Mesodermal cell (in vitro differentiated cells): Measurements from ENCODE around the gene CRIM1.

Experiments
- H3K27ac ChIP-seq: 2 replicates; pipeline ENCODE4 v1.7.0; 2013; ENCODE audit warnings: mild to moderate bottlenecking, low read depth, low read length, moderate library complexity; ENCODE audit not compliant: severe bottlenecking
- H3K36me3 ChIP-seq: 2 replicates; pipeline ENCODE4 v1.7.1; 2013; ENCODE audit warnings: mild to moderate bottlenecking, low read length, moderate library complexity; ENCODE audit not compliant: control insufficient read depth, insufficient read depth
- H3K4me1 ChIP-seq: one replicate; pipeline ENCODE4 v1.7.1; 2013; ENCODE audit warnings: mild to moderate bottlenecking, low read length; ENCODE audit not compliant: insufficient read depth, control insufficient read depth, poor library complexity, severe bottlenecking
- H3K4me3 ChIP-seq: 2 replicates; pipeline ENCODE4 v1.7.0; 2013; ENCODE audit warnings: low read length, control low read depth, mild to moderate bottlenecking; ENCODE audit not compliant: insufficient read depth, poor library complexity, severe bottlenecking; ENCODE audit errors: extremely low read depth
- H3K9me3 ChIP-seq: 2 replicates; pipeline ENCODE4 v1.7.1; 2013; ENCODE audit warnings: mild to moderate bottlenecking, low read length, moderate library complexity; ENCODE audit not compliant: control insufficient read depth
- WGBS, 2 experiments: methylation state at CpG; one replicate each; pipeline ENCODE4 v1.1.5; 2013; ENCODE audit warnings: missing lambda C conversion rate in 2 of 2; ENCODE audit not compliant: insufficient coverage in 2 of 2; 5-methylcytosine and 5-hydroxymethylcytosine counted together

CRIM1 gene

GRCh38 chr2:36520431-36520830 lies 164.9 kb downstream of the CRIM1 start:
- 86 to 100% methylated on average over 1 of the region's 4 CpGs for WGBS, 2 experiments

GRCh38 chr2:36523153-36523552 lies 167.6 kb downstream of the CRIM1 start:
- peaks cover 9% of the 10 kb centered on the region for H3K4me1 ChIP-seq
- WGBS, 2 experiments = 97 to 100% methylated on average over 2 to 4 of the region's 4 CpGs
- H3K36me3 ChIP-seq = peaks cover 83% of the 10 kb centered on the region
- no peak overlapping the region for H3K27ac ChIP-seq
- no peak overlapping the region for H3K4me3 ChIP-seq
- H3K9me3 ChIP-seq = no peaks in the 10 kb centered on the region

More at GRCh38 chr2:36520431-36520830, 164.9 kb downstream of the CRIM1 start:
- no peak overlapping the region for H3K27ac ChIP-seq
- H3K4me1 ChIP-seq = peaks cover 5% of the 10 kb centered on the region
- peaks cover 91% of the 10 kb centered on the region for H3K36me3 ChIP-seq
- H3K4me3 ChIP-seq = no peak overlapping the region
- H3K9me3 ChIP-seq = no peaks in the 10 kb centered on the region

DNA sequence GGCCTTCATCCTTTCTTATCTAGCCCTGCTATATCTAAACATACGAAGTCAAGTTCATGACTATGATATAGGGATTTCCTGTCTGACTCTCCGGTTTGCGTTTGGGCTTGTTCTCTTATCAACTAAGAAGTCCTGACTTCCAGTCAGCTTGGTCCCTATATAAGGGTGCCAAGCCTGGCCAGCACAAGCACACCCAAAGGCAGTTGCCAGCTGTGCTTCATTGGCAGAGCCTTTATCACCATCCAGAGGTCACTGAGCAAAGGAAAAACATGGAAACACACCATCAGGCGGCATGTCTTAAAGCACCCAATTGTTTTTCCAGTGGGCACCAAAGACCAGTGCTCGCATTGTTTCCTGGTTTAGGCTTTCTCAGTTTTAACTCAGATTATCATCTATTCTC lies 169.7 kb downstream of the CRIM1 start:
- no peaks in the 10 kb centered on the region for H3K9me3 ChIP-seq
- H3K36me3 ChIP-seq = peaks cover 82% of the 10 kb centered on the region
- H3K27ac ChIP-seq = no peak overlapping the region
- no peak overlapping the region for H3K4me3 ChIP-seq
- 94 to 97% methylated on average over 3 to 4 of the region's 5 CpGs for WGBS, 2 experiments
- H3K4me1 ChIP-seq = peaks cover 14% of the 10 kb centered on the region

DNA sequence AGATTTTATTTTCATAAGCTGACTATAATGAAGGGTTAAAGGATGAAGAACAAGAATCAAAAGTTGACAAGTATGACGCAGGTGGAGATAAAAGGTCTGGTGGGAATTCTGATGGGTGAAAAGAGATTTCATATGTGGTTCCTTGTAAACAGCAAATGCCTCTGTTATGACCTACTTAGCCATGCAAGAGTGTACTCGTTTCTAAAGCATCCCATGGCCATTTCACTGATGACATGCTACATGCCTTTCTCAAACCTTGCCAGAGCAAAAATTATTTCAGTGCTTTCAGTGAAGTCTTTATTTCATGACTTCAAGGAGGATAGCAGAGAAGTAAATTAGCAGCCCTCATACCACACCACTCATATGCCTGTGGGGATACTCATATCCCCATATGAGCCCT lies 170.6 kb downstream of the CRIM1 start:
- 94 to 100% methylated on average over 1 to 2 of the region's 2 CpGs for WGBS, 2 experiments
- H3K9me3 ChIP-seq = no peaks in the 10 kb centered on the region
- no peak overlapping the region for H3K4me3 ChIP-seq
- peaks cover 14% of the 10 kb centered on the region for H3K4me1 ChIP-seq
- no peak overlapping the region for H3K27ac ChIP-seq
- peaks cover 82% of the 10 kb centered on the region for H3K36me3 ChIP-seq

- WGBS, 2 experiments = 94 to 100% methylated on average over 3 of the region's 4 CpGs
- no peak overlapping the region for H3K27ac ChIP-seq
- peaks cover 83% of the 10 kb centered on the region for H3K36me3 ChIP-seq
Measured at GRCh38 chr2:36528274-36528673, 172.7 kb downstream of the CRIM1 start.

GRCh38 chr2:36528766-36529392 lies 173.3 kb downstream of the CRIM1 start:
- H3K4me3 ChIP-seq = no peak overlapping the region
- no peak overlapping the region for H3K27ac ChIP-seq
- H3K9me3 ChIP-seq = no peaks in the 10 kb centered on the region
- H3K36me3 ChIP-seq = peaks cover 80% of the 10 kb centered on the region
- peaks cover 14% of the 10 kb centered on the region for H3K4me1 ChIP-seq
- 95 to 100% methylated on average over 6 to 7 of the region's 7 CpGs for WGBS, 2 experiments

More at GRCh38 chr2:36528274-36528673, 172.7 kb downstream of the CRIM1 start:
- peaks cover 14% of the 10 kb centered on the region for H3K4me1 ChIP-seq
- no peak overlapping the region for H3K4me3 ChIP-seq
- no peaks in the 10 kb centered on the region for H3K9me3 ChIP-seq

DNA sequence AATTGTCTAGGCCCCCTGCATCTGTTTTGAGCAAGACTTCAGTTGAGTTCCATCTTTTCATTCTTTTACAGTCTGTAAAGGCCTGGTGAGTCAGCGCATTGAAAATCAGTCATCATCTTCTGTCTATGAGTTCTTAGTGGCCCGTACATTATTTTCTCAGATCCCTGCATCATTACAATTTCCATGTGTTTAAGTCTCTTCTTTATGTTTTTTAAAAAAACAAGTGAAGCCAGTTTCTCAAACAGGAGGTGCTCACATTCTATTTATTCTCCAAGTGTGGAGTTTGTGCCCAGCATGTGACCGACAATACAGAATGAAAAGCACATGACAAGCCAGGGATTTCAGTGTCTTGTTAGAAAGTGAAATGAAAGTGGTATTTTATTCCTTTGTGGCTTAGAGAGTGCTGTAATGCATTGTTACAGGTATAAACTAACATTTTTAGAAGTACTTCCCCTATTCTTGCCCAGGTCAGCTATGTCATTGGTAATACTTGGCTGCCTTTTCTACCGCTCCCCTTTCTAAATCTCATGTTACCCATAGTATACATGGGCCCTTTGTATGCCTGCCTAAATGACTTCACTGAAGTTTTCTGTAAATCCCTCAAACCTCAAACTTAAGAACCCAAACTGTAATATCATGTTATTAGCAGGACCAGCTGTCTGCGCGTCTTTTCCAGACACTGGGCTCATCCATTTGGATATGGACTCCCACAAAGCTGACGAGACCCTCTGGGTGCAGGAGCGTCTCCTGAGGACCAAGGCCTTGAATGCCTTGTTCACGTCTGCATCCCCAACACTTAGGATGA lies 174.8 kb downstream of the CRIM1 start:
- H3K9me3 ChIP-seq = no peaks in the 10 kb centered on the region
- WGBS, 2 experiments = 95 to 100% methylated on average over 7 of the region's 9 CpGs
- H3K27ac ChIP-seq = peak overlapping the region; percentile 32
- no peak overlapping the region for H3K4me3 ChIP-seq
- peaks cover 10% of the 10 kb centered on the region for H3K4me1 ChIP-seq
- peaks cover 71% of the 10 kb centered on the region for H3K36me3 ChIP-seq

GRCh38 chr2:36530983-36531354 lies 175.4 kb downstream of the CRIM1 start:
- H3K4me1 ChIP-seq = peaks cover 6% of the 10 kb centered on the region
- H3K36me3 ChIP-seq = peaks cover 74% of the 10 kb centered on the region
- WGBS, 2 experiments = 80% methylated on average over 1 of the region's 3 CpGs; no CpG with 5 or more reads in 1 of the 2 experiments
- no peak overlapping the region for H3K4me3 ChIP-seq
- peak overlapping the region; percentile 50 for H3K27ac ChIP-seq
- no peaks in the 10 kb centered on the region for H3K9me3 ChIP-seq

DNA sequence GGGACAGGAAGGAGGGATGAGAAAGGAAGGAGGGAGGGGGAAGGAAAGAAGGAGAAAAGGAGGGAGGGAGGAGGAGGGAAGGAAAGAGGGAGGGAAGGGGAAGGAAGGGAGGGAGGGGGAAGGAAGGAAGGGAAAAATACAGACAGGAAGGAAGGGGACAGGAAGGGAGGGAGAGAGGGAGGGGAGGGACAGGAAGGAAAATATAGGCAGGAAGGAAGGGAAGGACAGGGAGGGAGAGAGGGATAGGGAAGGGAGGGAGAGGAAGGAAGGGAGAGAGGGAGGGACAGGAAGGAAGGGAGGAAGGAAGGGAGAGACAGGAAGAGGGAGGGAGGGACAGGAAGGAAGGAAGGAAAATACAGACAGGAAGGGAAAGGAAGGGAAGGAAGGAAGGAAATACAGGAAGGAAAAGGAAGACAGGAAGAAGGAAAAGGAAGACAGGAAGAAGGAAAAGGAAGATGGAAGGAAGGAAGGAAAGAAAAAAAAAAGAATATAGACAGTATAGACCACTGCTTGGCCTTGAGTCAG lies 178.8 kb downstream of the CRIM1 start:
- H3K27ac ChIP-seq = peak overlapping the region; percentile 3
- H3K36me3 ChIP-seq = peaks cover 82% of the 10 kb centered on the region
- H3K4me1 ChIP-seq = peaks cover 10% of the 10 kb centered on the region
- no peak overlapping the region for H3K4me3 ChIP-seq
- H3K9me3 ChIP-seq = no peaks in the 10 kb centered on the region

- Histone ChIP-seq H3K27ac (no peak overlapping the region), H3K9me3 (no peaks in the 10 kb centered on the region), H3K36me3 (peaks cover 82% of the 10 kb centered on the region), H3K4me3 (no peak overlapping the region), H3K4me1 (peaks cover 9% of the 10 kb centered on the region)
- 90 to 93% methylated on average over 2 of the region's 2 CpGs for WGBS, 2 experiments
Measured at GRCh38 chr2:36535099-36535498, 179.5 kb downstream of the CRIM1 start.

DNA sequence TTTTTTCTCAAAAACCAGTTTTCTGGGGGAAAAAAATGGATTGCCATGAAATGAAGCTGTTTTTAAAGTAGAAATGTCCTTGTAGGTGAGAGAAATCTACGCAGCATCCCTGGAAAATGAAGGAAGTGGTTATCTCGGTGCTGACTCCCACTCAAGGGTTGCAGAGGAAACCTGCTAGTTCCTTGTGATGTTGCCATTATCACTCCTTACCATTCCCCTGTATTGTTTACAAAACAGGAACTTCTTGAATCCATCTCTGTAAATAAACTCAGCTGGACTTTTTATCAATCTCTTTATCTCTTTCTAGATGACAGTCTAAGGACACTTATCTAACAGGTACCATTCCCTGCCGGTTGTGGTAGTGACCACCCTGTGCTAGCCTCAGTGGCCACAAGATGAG lies 181.2 kb downstream of the CRIM1 start:
- peaks cover 82% of the 10 kb centered on the region for H3K36me3 ChIP-seq
- H3K4me3 ChIP-seq = no peak overlapping the region
- no peak overlapping the region for H3K27ac ChIP-seq
- H3K9me3 ChIP-seq = no peaks in the 10 kb centered on the region
- peaks cover 12% of the 10 kb centered on the region for H3K4me1 ChIP-seq
- WGBS, 2 experiments = 78 to 94% methylated on average over 3 of the region's 3 CpGs
